Fibroblast of lung (primary cell): ENCODE data around the gene GRB10.
A peak's percentile ranks its signal among the peaks of the same experiment; 100 is the strongest.

ENCODE experiments used
- EZH2 ChIP-seq: IDR thresholded peaks from 2 replicates; pipeline ENCODE4 v1.5.1; 2012; ENCODE audit warnings: low read length, control low read depth, mild to moderate bottlenecking; ENCODE audit errors: missing control alignments
- TF ChIP-seq, protein P1 (sequence below), 2 donors: IDR thresholded peaks in 1 of 2; conservative IDR thresholded peaks in 1 of 2; 1 replicate in 1 of 2; 2 replicates in 1 of 2; pipeline ENCODE4 v1.5.1; 2011 to 2012; ENCODE audit warnings: low read length in 2 of 2, control low read depth in 1 of 2, inconsistent platforms in 1 of 2, low read depth in 1 of 2, mild to moderate bottlenecking in 1 of 2

GRCh38 chr7:50595491-50596102 lies 187.1 kb downstream of the GRB10 start:
- TF ChIP-seq, protein P1, sequence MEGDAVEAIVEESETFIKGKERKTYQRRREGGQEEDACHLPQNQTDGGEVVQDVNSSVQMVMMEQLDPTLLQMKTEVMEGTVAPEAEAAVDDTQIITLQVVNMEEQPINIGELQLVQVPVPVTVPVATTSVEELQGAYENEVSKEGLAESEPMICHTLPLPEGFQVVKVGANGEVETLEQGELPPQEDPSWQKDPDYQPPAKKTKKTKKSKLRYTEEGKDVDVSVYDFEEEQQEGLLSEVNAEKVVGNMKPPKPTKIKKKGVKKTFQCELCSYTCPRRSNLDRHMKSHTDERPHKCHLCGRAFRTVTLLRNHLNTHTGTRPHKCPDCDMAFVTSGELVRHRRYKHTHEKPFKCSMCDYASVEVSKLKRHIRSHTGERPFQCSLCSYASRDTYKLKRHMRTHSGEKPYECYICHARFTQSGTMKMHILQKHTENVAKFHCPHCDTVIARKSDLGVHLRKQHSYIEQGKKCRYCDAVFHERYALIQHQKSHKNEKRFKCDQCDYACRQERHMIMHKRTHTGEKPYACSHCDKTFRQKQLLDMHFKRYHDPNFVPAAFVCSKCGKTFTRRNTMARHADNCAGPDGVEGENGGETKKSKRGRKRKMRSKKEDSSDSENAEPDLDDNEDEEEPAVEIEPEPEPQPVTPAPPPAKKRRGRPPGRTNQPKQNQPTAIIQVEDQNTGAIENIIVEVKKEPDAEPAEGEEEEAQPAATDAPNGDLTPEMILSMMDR (conservative IDR thresholded peaks at IDR 0.05 in 1 of 2, IDR thresholded peaks at IDR 0.05 in 1 of 2; ENCODE audit: low read depth in 1 of 2, low read length in 2 of 2) = peak; percentile 50 to 63
- TF ChIP-seq EZH2 = no peak
